ENCODE results near the gene BTBD18. TPM values are rescaled to one million over a fixed set of nuclear protein-coding genes. Genes with fewer than 3 reads are reported as not detected.

The BTBD18 gene
- total RNA-seq, 2 donors from 2014 or later, result not detected

DNA sequence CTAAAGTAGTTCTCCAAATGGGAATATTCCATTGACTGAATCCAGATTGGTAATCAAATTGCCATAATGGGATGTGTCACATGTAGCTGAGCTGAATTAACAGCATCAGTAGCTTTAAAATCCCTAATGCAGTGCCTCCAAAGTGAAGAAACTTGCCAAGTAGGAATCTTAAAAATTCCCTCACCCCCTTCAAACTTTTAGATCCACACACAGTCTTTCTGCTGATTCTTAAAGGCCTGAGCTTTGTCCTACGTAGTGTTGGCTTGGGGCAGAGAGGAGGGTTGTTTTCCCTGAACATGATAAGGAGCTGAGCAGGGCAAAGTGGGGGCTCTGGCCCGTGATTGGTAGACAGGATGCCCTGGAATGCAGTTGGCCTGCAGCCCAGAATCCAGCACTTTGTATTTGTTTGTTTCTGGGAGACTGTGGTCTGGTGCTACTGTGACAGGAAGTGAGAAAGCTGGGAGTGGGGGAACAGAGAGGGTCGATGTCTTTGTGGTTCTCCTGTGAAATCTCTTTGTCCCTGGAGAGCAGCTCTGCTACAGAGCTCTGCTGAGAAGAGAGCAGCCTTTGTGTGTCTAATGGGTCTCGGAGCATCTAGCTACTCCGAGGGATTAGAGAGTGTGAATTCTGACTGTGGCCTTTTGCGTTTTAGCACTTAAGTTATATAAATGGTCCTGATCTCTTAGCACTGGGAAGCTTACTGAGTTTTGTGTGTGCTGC is 26.9 kb upstream of the BTBD18 start:
- DNase-seq (ENCODE audit: low spot score in 2 of 2) (no peak), ATAC-seq (no peak)
- H3K36me3 Mint-ChIP-seq, result no peaks in the 10 kb centered on the region
- no peak overlapping the region for H3K27ac Mint-ChIP-seq
- H3K9me3 Mint-ChIP-seq, result no peaks in the 10 kb centered on the region

DNA sequence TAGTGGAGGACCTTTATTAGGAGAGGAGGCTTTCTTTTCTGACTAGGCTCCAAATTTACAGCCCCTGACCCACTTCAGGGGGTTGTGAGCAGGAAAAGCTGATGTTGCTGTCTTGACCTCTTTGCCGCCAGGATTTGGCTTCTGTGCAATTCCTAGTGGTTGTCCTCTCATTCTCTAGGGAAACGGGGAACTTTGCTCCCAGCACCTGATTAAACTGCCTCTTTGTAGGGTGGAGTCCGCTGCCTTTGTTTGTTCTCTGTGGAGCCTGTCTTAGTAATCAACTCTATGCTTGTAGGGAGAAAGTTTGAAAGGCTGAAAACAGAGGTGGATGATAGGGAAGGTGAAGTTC is 26.3 kb upstream of the BTBD18 start:
- H3K27ac Mint-ChIP-seq, result no peak overlapping the region
- DNase-seq (ENCODE audit: low spot score in 2 of 2) (no peak), ATAC-seq (no peak)
- H3K36me3 Mint-ChIP-seq, result no peaks in the 10 kb centered on the region
- H3K9me3 Mint-ChIP-seq, result no peaks in the 10 kb centered on the region

DNA sequence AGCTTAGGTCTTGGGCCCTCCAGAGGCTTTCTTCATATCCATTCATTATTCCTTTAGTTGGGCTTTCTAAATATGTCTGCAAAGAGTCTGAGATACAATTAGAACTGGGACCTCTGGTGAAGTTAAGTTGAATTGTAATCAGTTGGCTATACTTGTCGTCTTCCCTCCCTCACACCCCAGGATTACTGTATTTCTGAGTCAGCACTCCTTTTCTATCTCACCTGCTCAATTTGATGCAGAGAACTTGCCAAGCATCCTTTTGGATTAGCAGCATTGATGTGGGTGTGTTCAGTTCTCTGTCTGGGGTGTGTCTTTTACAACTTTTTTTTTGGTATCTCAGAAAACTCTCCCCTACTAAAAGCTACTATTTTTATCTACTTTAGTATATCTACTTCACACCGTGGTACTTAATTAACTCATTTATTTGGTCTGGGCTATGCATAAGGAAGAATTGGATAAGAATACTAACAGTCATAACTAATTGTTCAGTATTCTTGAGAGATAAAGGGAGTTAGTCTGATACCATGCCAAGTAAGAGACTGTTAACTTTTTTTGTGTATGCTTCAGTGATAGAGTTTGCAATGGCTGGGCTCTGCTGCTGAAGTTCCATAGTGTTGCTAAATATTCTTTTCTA is 25.1 kb upstream of the BTBD18 start:
- no peak for DNase-seq (ENCODE audit: low spot score in 2 of 2)
- no peaks in the 10 kb centered on the region for H3K36me3 Mint-ChIP-seq
- ATAC-seq, result no peak
- H3K27ac Mint-ChIP-seq, result peak overlapping the region in 1 of 2 donors; percentile 18
- H3K9me3 Mint-ChIP-seq, result no peaks in the 10 kb centered on the region

DNA sequence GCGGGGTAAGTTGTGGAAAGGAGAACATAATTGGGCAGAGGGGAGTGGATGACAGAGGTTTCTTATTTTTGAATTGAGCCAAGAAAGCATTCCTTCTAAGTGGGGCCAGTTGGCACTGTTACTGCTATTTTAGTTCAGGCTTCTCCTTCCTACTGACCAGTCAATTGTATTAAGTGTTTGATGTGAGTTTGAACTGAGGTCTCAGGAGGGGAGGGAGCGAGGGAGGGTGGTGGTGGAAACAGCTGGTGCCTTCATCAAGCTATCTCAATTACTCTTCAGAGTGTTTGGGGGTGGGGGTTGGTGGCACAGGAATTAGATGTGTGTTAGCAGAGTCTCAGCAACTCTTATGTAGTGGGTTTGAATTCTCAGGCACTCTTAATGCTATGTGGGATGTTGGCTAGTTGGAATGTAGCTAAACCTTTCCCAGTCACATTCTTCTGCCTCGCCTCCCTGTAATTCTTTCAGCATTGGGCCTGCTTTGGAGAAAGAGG is 24.5 kb upstream of the BTBD18 start:
- Mint-ChIP-seq H3K36me3 (no peaks in the 10 kb centered on the region), H3K27ac (peak overlapping the region in 1 of 2 donors; percentile 18), H3K9me3 (no peaks in the 10 kb centered on the region)
- no peak for ATAC-seq
- no peak for DNase-seq (ENCODE audit: low spot score in 2 of 2)

DNA sequence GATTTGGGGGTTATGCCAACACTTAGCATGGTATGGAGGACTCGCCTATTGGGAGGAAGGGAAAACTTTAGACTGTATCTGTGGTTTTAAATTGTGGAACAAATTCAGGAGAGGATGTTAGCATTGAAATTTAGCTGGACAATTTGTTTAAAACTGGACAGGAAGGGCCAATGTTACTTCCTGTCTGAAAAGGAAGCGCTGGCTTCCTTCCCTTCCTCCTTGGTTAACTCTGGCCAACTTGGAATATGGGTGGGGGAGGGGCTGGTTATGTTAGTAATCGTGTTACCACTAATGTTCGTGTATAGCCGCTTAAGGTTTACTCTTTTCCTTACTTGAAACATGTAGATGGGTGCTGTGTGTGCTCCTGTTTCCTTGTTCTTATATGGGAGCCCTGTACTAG is 23.9 kb upstream of the BTBD18 start:
- no peaks in the 10 kb centered on the region for H3K9me3 Mint-ChIP-seq
- ATAC-seq, result no peak

DNA sequence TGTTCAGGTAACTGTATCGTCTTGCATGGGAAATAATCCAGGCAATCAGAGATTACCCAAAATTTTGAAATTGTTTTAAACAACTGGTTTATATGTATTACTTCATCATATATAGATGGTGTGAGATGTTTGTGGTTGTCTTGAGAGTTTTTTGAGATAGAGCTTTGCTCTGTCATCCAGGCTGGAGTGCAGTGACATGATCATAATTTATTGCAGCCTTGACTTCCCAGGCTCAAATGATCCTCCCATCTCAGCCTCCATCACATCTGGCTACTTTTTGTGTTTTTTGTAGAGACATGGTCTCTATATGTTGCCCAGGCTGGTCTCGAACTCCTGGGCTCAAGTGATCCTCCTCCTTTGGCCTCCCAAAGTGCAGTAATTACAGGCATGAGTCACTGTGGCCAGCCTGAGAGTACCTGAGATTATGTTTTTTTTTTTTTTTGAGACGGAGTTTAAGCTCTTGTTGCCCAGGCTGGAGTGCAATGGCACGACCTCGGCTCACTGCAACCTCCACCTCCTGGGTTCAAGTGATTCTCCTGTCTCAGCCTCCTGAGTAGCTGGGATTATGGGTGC is 21.5 kb upstream of the BTBD18 start:
- ATAC-seq, result no peak
- no peaks in the 10 kb centered on the region for H3K36me3 Mint-ChIP-seq
- no peak overlapping the region for H3K27ac Mint-ChIP-seq

More for the DNA sequence above, 23.9 kb upstream of the BTBD18 start:
- no peak overlapping the region for H3K27ac Mint-ChIP-seq
- no peaks in the 10 kb centered on the region for H3K36me3 Mint-ChIP-seq
- DNase-seq (ENCODE audit: low spot score in 2 of 2), result no peak

DNA sequence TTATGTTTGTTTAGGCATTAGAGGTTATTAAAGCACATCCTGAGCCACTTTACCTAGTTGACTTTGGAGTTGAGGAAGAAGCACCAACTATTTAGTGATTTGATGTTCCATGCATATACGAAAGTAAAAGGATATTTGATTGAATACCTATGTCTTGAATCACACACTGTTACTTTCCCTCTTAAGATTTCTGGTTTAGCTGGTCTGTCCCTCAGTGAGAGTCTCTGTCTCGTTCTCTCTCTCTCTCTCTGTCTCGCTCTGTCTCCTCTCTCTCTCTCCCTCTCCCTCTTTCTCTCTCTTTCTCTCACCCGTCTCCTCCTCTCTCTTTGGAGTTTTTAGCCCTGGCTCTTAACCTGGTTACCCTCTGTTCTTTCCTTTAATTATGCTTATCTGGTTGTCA is 20.9 kb upstream of the BTBD18 start:
- no peaks in the 10 kb centered on the region for H3K9me3 Mint-ChIP-seq
- ATAC-seq (no peak), DNase-seq (ENCODE audit: low spot score in 2 of 2) (no peak)
- no peaks in the 10 kb centered on the region for H3K36me3 Mint-ChIP-seq
- no peak overlapping the region for H3K27ac Mint-ChIP-seq

More for the DNA sequence above, 21.5 kb upstream of the BTBD18 start:
- DNase-seq (ENCODE audit: low spot score in 2 of 2), result no peak
- no peaks in the 10 kb centered on the region for H3K9me3 Mint-ChIP-seq

DNA sequence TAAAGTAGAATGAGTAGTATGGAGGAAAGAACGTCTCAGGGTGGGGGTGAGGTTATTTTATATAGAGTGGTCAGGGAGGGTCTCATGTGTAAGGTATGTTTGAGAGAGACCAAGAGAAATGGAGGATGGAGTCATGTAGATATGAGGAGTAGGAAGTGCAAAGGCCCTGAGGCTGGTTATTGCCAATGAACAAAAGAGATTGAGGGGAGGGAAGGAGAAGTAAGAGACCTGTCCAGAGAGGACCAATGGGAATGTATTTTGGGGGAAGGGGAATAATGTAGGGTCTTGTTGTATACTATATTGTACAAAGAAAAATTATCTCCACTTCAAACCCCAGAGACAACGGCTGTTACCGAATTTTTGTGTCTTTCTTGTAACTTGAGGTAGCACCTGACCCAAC is 19.7 kb upstream of the BTBD18 start:
- no peak overlapping the region for H3K27ac Mint-ChIP-seq
- no peaks in the 10 kb centered on the region for H3K36me3 Mint-ChIP-seq
- H3K9me3 Mint-ChIP-seq, result no peaks in the 10 kb centered on the region
- no peak for ATAC-seq
- DNase-seq (ENCODE audit: low spot score in 2 of 2), result no peak

DNA sequence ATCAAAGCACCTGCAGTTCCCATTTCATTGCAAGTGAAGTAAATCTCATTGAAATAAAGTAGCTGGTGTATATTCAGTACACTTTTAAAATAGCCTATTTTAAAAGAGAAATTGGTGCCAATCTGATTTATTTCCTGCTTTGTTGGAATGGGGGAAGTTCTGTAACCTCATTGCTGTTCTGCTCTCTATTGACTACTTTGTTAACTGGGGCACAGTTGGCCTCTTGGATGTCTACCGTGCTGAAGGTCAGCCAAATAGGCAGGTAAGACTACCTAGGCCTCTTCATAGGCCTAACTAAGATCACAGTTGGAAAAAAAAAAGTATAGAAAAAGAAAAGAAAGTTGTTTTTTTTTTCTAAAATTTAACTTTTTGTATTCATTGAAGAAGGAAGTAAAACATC is 19.2 kb upstream of the BTBD18 start:
- Mint-ChIP-seq H3K27ac (no peak overlapping the region), H3K36me3 (no peaks in the 10 kb centered on the region), H3K9me3 (no peaks in the 10 kb centered on the region)
- ATAC-seq (no peak), DNase-seq (ENCODE audit: low spot score in 2 of 2) (no peak)

DNA sequence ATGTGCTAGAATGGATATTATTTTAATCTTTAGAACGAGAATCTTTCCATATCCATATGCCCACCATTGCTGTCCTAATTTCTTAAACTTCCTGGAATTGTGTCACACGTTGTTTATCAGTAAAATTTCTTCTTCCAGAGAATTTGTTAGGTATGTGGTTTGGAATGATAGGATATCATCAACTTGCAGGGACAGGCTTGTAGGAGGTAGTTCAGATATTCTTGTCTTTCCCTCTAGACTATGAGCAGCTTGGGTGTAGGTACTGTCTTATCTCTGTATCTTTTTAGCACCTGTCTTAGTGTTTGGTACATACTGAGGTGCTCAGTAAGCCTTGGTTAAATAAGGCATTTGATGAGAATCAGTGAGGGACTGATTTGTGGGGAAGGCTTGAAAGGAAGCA is 13.4 kb upstream of the BTBD18 start:
- H3K9me3 Mint-ChIP-seq, result no peaks in the 10 kb centered on the region
- no peak overlapping the region for H3K27ac Mint-ChIP-seq

DNA sequence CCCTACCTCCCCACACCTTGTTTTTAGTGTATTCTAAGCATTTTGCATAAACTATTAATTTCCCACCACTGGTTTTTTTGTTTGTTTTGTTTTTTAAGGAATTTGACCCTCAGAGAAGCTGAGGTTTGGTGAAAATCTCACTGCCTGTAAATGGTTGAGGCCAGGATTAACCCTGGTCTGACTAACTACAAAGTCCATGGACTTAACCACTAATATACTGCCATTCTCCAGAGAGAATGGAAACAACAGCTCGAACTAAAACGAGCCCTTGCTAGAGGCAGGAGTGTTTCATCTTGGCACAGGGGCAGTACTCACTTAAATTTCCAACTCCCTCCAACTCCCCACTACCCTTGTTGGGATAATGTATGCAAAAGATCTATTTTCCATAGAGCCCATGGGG is 12.9 kb upstream of the BTBD18 start:
- peaks cover 4 to 6% of the 10 kb centered on the region in 2 donors for H3K36me3 Mint-ChIP-seq
- no peak overlapping the region for H3K27ac Mint-ChIP-seq
- no peaks in the 10 kb centered on the region for H3K9me3 Mint-ChIP-seq
- DNase-seq (ENCODE audit: low spot score in 2 of 2), result no peak
- no peak for ATAC-seq

More for the DNA sequence above, 13.4 kb upstream of the BTBD18 start:
- peaks cover 4 to 6% of the 10 kb centered on the region in 2 donors for H3K36me3 Mint-ChIP-seq
- ATAC-seq (no peak), DNase-seq (ENCODE audit: low spot score in 2 of 2) (no peak)

DNA sequence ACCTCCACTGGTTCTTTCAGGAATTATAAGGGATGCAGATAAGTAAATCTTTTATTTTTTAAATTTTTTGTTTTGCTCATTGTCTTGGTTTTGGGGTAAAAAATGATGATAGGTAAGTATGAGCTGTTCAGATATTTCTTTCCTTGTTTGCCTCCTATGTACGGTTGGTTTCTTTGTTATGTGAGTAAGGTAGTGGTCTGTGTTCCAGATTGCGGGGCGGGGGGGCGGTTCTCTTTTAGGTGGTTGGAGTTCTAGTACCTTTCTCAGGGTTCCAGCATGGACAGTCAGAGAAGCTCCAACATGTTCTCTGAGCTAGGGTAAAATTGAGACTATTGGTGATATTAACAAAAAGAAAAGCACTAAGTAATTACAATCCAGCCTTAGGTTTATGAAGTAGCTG is 12.4 kb upstream of the BTBD18 start:
- no peak for DNase-seq (ENCODE audit: low spot score in 2 of 2)
- peaks cover 4 to 6% of the 10 kb centered on the region in 2 donors for H3K36me3 Mint-ChIP-seq
- no peak overlapping the region for H3K27ac Mint-ChIP-seq
- no peaks in the 10 kb centered on the region for H3K9me3 Mint-ChIP-seq
- ATAC-seq, result no peak

DNA sequence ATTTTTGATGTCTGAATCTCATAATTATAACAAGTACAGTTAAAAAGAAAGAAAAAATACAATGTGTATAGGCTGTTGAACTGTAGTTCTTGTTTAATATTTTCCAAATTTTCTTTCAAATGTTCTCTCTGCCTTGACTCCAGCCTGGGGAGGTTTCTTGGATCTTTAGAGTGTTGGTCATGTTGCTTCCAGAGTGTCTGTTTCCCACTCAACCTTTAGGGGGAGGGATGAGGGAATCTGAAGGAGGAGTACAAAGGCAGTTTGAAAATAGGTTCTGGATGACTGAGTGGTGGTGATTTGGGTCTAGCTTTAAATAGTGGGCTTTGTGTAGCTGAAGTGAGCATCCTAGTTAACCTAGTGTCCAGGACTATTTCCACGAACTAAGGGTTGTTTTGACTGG is 11.9 kb upstream of the BTBD18 start:
- Mint-ChIP-seq H3K36me3 (peaks cover 4 to 6% of the 10 kb centered on the region in 2 donors), H3K9me3 (no peaks in the 10 kb centered on the region), H3K27ac (no peak overlapping the region)
- DNase-seq (ENCODE audit: low spot score in 2 of 2), result no peak
- no peak for ATAC-seq

DNA sequence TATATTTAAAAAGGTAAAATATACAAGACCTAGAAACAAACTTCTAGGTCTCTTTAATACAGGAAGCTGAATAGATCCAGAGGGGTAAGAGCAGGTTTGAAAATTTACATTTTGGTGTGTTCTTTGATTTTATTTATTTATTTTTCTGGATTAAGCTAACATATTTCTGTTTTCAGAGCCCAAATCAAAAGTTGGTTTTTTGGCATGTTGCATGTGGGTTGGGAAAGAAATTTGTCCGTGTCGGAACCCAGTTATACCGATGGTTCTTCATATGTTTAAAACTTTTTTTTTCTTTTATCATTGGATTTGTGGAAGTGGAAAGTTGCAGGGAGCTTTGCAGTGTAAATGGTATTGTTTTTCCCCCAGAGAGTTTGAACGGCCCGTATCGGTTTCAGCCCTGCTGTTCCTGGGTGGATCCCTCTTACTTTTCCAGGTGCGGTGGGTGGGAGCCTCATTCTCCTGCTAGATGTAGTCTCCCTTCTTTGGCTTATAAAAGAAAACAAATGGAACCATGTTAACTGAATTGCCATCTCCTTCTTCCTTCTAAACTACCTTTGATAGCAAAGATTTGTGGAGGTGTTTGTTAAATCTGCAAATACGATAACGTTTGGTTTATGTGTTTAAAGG is 10.7 kb upstream of the BTBD18 start:
- Mint-ChIP-seq H3K27ac (peak overlapping the region in 1 of 2 donors; percentile 5), H3K9me3 (no peaks in the 10 kb centered on the region), H3K36me3 (peaks cover 4 to 6% of the 10 kb centered on the region in 2 donors)
- DNase-seq (ENCODE audit: low spot score in 2 of 2) (no peak), ATAC-seq (no peak)

DNA sequence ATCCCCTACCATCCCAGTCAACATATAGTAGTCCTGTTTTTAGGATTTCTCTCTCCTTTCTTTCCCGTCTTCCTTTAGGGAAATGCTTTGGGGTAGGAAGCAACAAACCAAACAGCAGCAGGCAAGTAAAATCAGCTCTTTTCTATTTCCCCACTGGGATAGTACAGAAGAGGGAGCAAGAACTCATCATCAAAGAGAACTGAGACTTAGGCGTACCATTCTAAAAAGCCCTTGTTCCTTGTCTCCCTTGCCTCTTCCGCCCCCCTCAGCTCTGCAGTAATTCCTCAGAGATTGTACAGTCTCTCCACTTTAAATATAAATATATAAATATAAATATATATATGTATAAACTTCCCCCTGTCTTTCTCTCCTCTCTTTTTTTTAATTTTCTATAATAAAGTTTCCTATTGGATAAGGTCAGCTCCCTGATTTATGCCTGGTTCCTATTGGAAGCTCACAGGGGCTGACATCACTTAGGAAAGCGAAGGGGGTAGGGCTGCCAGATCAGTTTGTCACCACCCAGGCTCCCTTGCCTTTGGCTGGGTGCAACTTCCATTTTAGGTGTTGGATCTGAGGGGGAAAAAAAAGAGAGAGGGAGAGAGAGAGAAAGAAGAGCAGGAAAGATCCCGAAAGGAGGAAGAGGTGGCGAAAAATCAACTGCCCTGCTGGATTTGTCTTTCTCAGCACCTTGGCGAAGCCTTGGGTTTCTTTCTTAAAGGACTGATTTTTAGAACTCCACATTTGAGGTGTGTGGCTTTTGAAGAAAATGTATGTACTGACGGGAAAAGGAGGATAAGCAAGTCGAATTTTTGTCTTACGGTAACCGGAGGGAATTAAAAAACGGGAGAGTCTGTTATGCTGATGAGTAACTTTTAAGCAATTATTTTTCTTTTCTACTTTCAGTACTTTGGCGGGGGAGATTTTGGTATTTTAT is 9.9 kb upstream of the BTBD18 start, which contains the start of gene CTNND1:
Gene CTNND1, plus strand, starts transcription at position 502 of the 934 bp plus-strand sequence. CDS start 29,677 bp downstream, outside the sequence.
- peak within 1 kb of the TSS; percentile 4 to 5 for H3K27ac Mint-ChIP-seq
- peaks cover 4 to 6% of the 10 kb centered on the region in 2 donors for H3K36me3 Mint-ChIP-seq
- DNase-seq (ENCODE audit: low spot score in 2 of 2), result no peak
- ATAC-seq, result peak in 1 of 2 donors; percentile 37
- H3K9me3 Mint-ChIP-seq, result no peaks in the 10 kb centered on the region

DNA sequence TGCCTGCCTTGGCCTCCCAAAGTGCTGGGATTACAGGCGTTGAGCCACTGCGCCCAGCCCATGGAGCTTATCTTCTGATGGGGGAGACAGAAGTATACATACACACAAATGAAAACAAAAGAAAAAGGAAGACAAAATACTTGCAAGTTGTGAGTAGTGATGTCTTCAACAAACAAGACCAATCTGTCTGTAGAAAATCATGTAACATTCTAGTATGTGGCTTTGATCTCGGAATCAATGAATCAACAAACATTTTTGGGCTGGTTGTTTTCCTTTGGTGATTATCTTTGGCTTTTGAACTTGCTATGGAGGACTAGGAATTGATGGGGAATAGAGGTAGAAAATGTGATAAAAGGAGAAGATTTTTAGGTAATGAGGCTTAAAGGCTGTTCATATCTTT is 6.6 kb upstream of the BTBD18 start:
- no peak for ATAC-seq
- Mint-ChIP-seq H3K27ac (peak overlapping the region in 1 of 2 donors; percentile 7), H3K36me3 (peaks cover 4 to 6% of the 10 kb centered on the region in 2 donors), H3K9me3 (no peaks in the 10 kb centered on the region)
- DNase-seq (ENCODE audit: low spot score in 2 of 2), result no peak

Data from activated naive CD4-positive, alpha-beta T cell treated with anti-CD3 and anti-CD28 coated beads, Interleukin-2, amount 50 U/mL, for 72 hours (primary cell).